ENCODE measurements around the gene SLC39A9.

GRCh38 chr14:69481815-69482568, 83.5 kb downstream of the SLC39A9 start:
- TF ChIP-seq CTCF (IDR thresholded peaks at IDR 0.05): no peak
- TF ChIP-seq EZH2 (IDR thresholded peaks at IDR 0.05): no peak
- no peak for TF ChIP-seq EZH2phosphoT487 (IDR thresholded peaks at IDR 0.05)

Measured in neural progenitor cell (in vitro differentiated cells).